Measurements from ENCODE around the gene FBXW12. TPM values are rescaled to one million over a fixed set of nuclear protein-coding genes. Genes with fewer than 3 reads are reported as not detected.

Gene FBXW12
- total and polyA plus RNA-seq, 2 donors (not counting 3 experiments of a cell fraction or from before 2014, with no cell fraction given), result not detected

- H2AFZ ChIP-seq (ENCODE audit: low read depth, low read length), result no peak overlapping the region
- no peaks in the 10 kb centered on the region for H4K20me1 ChIP-seq (replicated peaks; ENCODE audit: control insufficient read depth, extremely low read depth, insufficient read depth, low read length)
- dilution Hi-C loops (cut with MboI; ENCODE audit: extremely low pct_ligation_motif_present, low sequenced_read_pairs), result no loop called here
- peaks cover 9 to 22% of the 10 kb centered on the region in 2 experiments for H3K27me3 ChIP-seq (ENCODE audit: control insufficient read depth in 2 of 2, insufficient read depth in 2 of 2, low read length in 2 of 2)
- no peak overlapping the region for H3K9ac ChIP-seq (replicated peaks; ENCODE audit: extremely low read depth, insufficient read depth, low read length)
- no peaks in the 10 kb centered on the region for H3K9me3 ChIP-seq (replicated peaks; ENCODE audit: control insufficient read depth, insufficient read depth, low read length)
- no peak overlapping the region for H3K27ac ChIP-seq (ENCODE audit: insufficient read depth, low read depth, low read length)
- no peaks in the 10 kb centered on the region for H3K36me3 ChIP-seq (ENCODE audit: control insufficient read depth in 2 of 2, extremely low read depth in 1 of 2, insufficient read depth in 2 of 2, low read length in 2 of 2)
- FAIRE-seq (no peak), DNase-seq (ENCODE audit: low read depth, low spot score) (no peak)
- no peak overlapping the region for H3K4me3 ChIP-seq (replicated peaks in 1 of 3; ENCODE audit: insufficient read depth in 1 of 3, low read depth in 1 of 3, low read length in 3 of 3)
- ChIA-PET CTCF (interaction anchor here (1.1 kb wide), 1 partner anchor 74 kb away, joined by 8 read pairs; no protein-coding TSS in a partner anchor), POLR2A (no interaction called here)
- no peaks in the 10 kb centered on the region for H3K4me1 ChIP-seq (ENCODE audit: control insufficient read depth, extremely low read depth, insufficient read depth, low read length)
- H3K4me2 ChIP-seq (ENCODE audit: insufficient read depth, low read length), result no peak overlapping the region
- no peaks in the 10 kb centered on the region for H3K9me1 ChIP-seq (replicated peaks; ENCODE audit: control insufficient read depth, extremely low read depth, insufficient read depth, low read length)
- no TSS peak for BruUV-seq (replicated peaks)
- no peak for TF ChIP-seq MYC (IDR thresholded peaks at IDR 0.05; ENCODE audit: low read depth, low read length)
- TF ChIP-seq JUN (IDR thresholded peaks at IDR 0.05; ENCODE audit: borderline replicate concordance, insufficient read depth, insufficient read length, low read depth), result no peak
- intact Hi-C loops (cut with micrococcal nuclease), result no loop called here
- no peaks in the 10 kb centered on the region for H3K79me2 ChIP-seq (ENCODE audit: control insufficient read depth, insufficient read depth, low read length)
Observed at GRCh38 chr3:48361928-48362327, 10.1 kb upstream of the FBXW12 start.

- Histone ChIP-seq H3K9ac (replicated peaks; ENCODE audit: extremely low read depth, insufficient read depth, low read length) (no peak overlapping the region), H3K9me3 (replicated peaks; ENCODE audit: control insufficient read depth, insufficient read depth, low read length) (no peaks in the 10 kb centered on the region), H3K27ac (ENCODE audit: insufficient read depth, low read depth, low read length) (no peak overlapping the region), H3K9me1 (replicated peaks; ENCODE audit: control insufficient read depth, extremely low read depth, insufficient read depth, low read length) (no peaks in the 10 kb centered on the region), H3K4me3 (replicated peaks in 1 of 3; ENCODE audit: insufficient read depth in 1 of 3, low read depth in 1 of 3, low read length in 3 of 3) (no peak overlapping the region), H4K20me1 (replicated peaks; ENCODE audit: control insufficient read depth, extremely low read depth, insufficient read depth, low read length) (no peaks in the 10 kb centered on the region), H2AFZ (ENCODE audit: low read depth, low read length) (no peak overlapping the region), H3K4me1 (ENCODE audit: control insufficient read depth, extremely low read depth, insufficient read depth, low read length) (no peaks in the 10 kb centered on the region), H3K36me3 (ENCODE audit: control insufficient read depth in 2 of 2, extremely low read depth in 1 of 2, insufficient read depth in 2 of 2, low read length in 2 of 2) (no peaks in the 10 kb centered on the region), H3K27me3 (ENCODE audit: control insufficient read depth in 2 of 2, insufficient read depth in 2 of 2, low read length in 2 of 2) (peaks cover 4 to 14% of the 10 kb centered on the region in 2 experiments), H3K79me2 (ENCODE audit: control insufficient read depth, insufficient read depth, low read length) (no peaks in the 10 kb centered on the region), H3K4me2 (ENCODE audit: insufficient read depth, low read length) (no peak overlapping the region)
- dilution Hi-C loops (cut with MboI; ENCODE audit: extremely low pct_ligation_motif_present, low sequenced_read_pairs) (no loop called here), intact Hi-C loops (cut with micrococcal nuclease) (no loop called here)
- FAIRE-seq, result no peak
- no TSS peak for BruUV-seq (replicated peaks)
- DNase-seq (ENCODE audit: low read depth, low spot score), result no peak
- TF ChIP-seq FOS (IDR thresholded peaks at IDR 0.05; ENCODE audit: borderline replicate concordance, insufficient read depth, low read length) (no peak), POLR2A (IDR thresholded peaks at IDR 0.05; ENCODE audit: low read depth, low read length) (no peak), GATA2 (IDR thresholded peaks at IDR 0.05; ENCODE audit: insufficient read depth, insufficient read length, low read depth, low read length) (no peak), MYC (IDR thresholded peaks at IDR 0.05; ENCODE audit: low read depth, low read length) (no peak), JUN (IDR thresholded peaks at IDR 0.05; ENCODE audit: borderline replicate concordance, insufficient read depth, insufficient read length, low read depth) (no peak), CTCF (IDR thresholded peaks at IDR 0.05; ENCODE audit: extremely low read depth in 1 of 2, insufficient read depth in 1 of 2, low read depth in 1 of 2, low read length in 2 of 2) (no peak), POLR2AphosphoS5 (IDR thresholded peaks at IDR 0.05; ENCODE audit: insufficient read depth, low read depth, low read length) (no peak), MAX (IDR thresholded peaks at IDR 0.05; ENCODE audit: insufficient read depth, insufficient read length) (no peak), EZH2 (IDR thresholded peaks at IDR 0.05; ENCODE audit: borderline replicate concordance, low read depth, low read length, severe bottlenecking) (no peak)
- ChIA-PET POLR2A (no interaction called here), CTCF (no interaction called here)
Observed at GRCh38 chr3:48364840-48365239, 7.2 kb upstream of the FBXW12 start.
